Loucy (cell line): ENCODE results near the gene BRD9.
"Not testable (repeated sequence)": the region's sequence is repeated elsewhere in the genome, so short reads cannot be mapped to it uniquely, and the experiment has no call there.

Source experiments
- H2AFZ ChIP-seq: fragments of 200-600 bp; sonication (generic); 2 replicates; pipeline ENCODE4 v1.6.0; 2016; ENCODE audit warnings: antibody characterized with exemption, mild to moderate bottlenecking, low read length, moderate library complexity
- H3F3A ChIP-seq: fragments of 200-600 bp; 2 replicates; pipeline ENCODE4 v1.6.0; 2016; ENCODE audit warnings: antibody characterized with exemption, low read depth, mild to moderate bottlenecking
- H3K27me3 ChIP-seq: fragments of 200-600 bp; sonication (generic); 2 replicates; pipeline ENCODE4 v1.6.1; 2014; ENCODE audit warnings: low read length, mild to moderate bottlenecking; ENCODE audit not compliant: insufficient read depth, poor library complexity, severe bottlenecking
- H3K36me3 ChIP-seq: fragments of 200-600 bp; sonication (generic); 2 replicates; pipeline ENCODE4 v1.6.1; 2016; ENCODE audit warnings: low read length; ENCODE audit not compliant: insufficient read depth
- H3K4me1 ChIP-seq: fragments of 200-600 bp; sonication (generic); 2 replicates; pipeline ENCODE4 v1.5.1; 2014; ENCODE audit warnings: low read length, mild to moderate bottlenecking; ENCODE audit not compliant: insufficient read depth, poor library complexity, severe bottlenecking
- H3K4me2 ChIP-seq: fragments of 200-600 bp; sonication (generic); 2 replicates; pipeline ENCODE4 v1.6.0; 2014; ENCODE audit warnings: antibody characterized with exemption, low read length, low read depth, mild to moderate bottlenecking; ENCODE audit not compliant: poor library complexity, severe bottlenecking
- H3K4me3 ChIP-seq: fragments of 200-600 bp; sonication (generic); 2 replicates; pipeline ENCODE4 v1.5.1; 2014; ENCODE audit warnings: low read length, mild to moderate bottlenecking, mixed read lengths; ENCODE audit not compliant: poor library complexity, severe bottlenecking
- H3K79me2 ChIP-seq: fragments of 200-600 bp; sonication (generic); 2 replicates; pipeline ENCODE4 v1.6.1; 2014; ENCODE audit warnings: low read length; ENCODE audit not compliant: insufficient read depth
- H3K9ac ChIP-seq: fragments of 200-600 bp; sonication (generic); 2 replicates; pipeline ENCODE4 v1.6.0; 2014; ENCODE audit warnings: mild to moderate bottlenecking, low read depth, low read length, moderate library complexity; ENCODE audit not compliant: poor library complexity, severe bottlenecking
- H3K9me2 ChIP-seq: fragments of 200-600 bp; sonication (generic); replicated peaks from 2 replicates; pipeline ENCODE4 v1.6.1; 2016; ENCODE audit warnings: low read depth, low read length, mixed read lengths
- H3K9me3 ChIP-seq: fragments of 200-600 bp; sonication (generic); 2 replicates; pipeline ENCODE4 v1.6.1; 2014; ENCODE audit warnings: mild to moderate bottlenecking, antibody characterized with exemption, low read length, low read depth; ENCODE audit not compliant: insufficient read depth
- H4K20me1 ChIP-seq: fragments of 200-600 bp; sonication (generic); 2 replicates; pipeline ENCODE4 v1.6.0; 2014; ENCODE audit warnings: antibody characterized with exemption, low read length, mild to moderate bottlenecking; ENCODE audit not compliant: insufficient read depth, poor library complexity, severe bottlenecking
- CTCF ChIP-seq: fragments of 200-600 bp; sonication (generic); conservative IDR thresholded peaks from 2 replicates; pipeline ENCODE4 v1.5.1; 2014; ENCODE audit warnings: mild to moderate bottlenecking, antibody characterized with exemption, low read length
- EZH2phosphoT487 ChIP-seq: fragments of 200-600 bp; IDR thresholded peaks from 2 replicates; pipeline ENCODE4 v1.6.1; 2018; ENCODE audit warnings: antibody characterized with exemption, mild to moderate bottlenecking, moderate library complexity, borderline replicate concordance

The BRD9 gene

GRCh38 chr5:892394-893136 lies at the start of gene BRD9, which contains the start of gene TRIP13:
TSS of gene BRD9 (minus strand) at chr5:892801. CDS start at chr5:892657, 144 bp downstream.
TSS of gene TRIP13 (plus strand) at chr5:892884. CDS start at chr5:892999, 115 bp downstream.
- H3F3A ChIP-seq: no peaks in the 10 kb centered on the region
- TF ChIP-seq EZH2phosphoT487 (no peak), CTCF (no peak)
- H3K4me2 ChIP-seq: peak within 1 kb of the TSS; percentile 100
- no peaks in the 10 kb centered on the region for H3K9me2 ChIP-seq
- H3K9ac ChIP-seq: peak within 1 kb of the TSS; percentile 97
- H3K4me3 ChIP-seq: peak within 1 kb of the TSS; percentile 99
- H3K79me2 ChIP-seq: peaks cover 70% of the 10 kb centered on the region
- H3K27me3 ChIP-seq: no peaks in the 10 kb centered on the region
- no peaks in the 10 kb centered on the region for H3K9me3 ChIP-seq
- H3K4me1 ChIP-seq: peaks cover 61% of the 10 kb centered on the region
- H3K36me3 ChIP-seq: peaks cover 18% of the 10 kb centered on the region; the same call in 1 of the 2 replicates
- H2AFZ ChIP-seq: peak within 1 kb of the TSS; percentile 85
- peaks cover 9% of the 10 kb centered on the region for H4K20me1 ChIP-seq

GRCh38 chr5:940741-941140 lies 48.1 kb upstream of the BRD9 start:
- H3K9me2 ChIP-seq, H2AFZ ChIP-seq, H3K4me3 ChIP-seq, H3K9ac ChIP-seq, H3K79me2 ChIP-seq, H3K9me3 ChIP-seq, H3K36me3 ChIP-seq, H3K4me2 ChIP-seq, H4K20me1 ChIP-seq, H3F3A ChIP-seq, H3K27me3 ChIP-seq: not testable (repeated sequence)
- H3K4me1 ChIP-seq: peaks cover 35% of the 10 kb centered on the region

GRCh38 chr5:939368-939767 lies 46.8 kb upstream of the BRD9 start:
- H3K79me2 ChIP-seq: no peaks in the 10 kb centered on the region
- no peaks in the 10 kb centered on the region for H3K9me3 ChIP-seq

More at GRCh38 chr5:939368-939767, 46.8 kb upstream of the BRD9 start:
- H3K9me2 ChIP-seq: no peaks in the 10 kb centered on the region
- peaks cover 36% of the 10 kb centered on the region for H3K4me1 ChIP-seq
- H3F3A ChIP-seq: peaks cover 6% of the 10 kb centered on the region
- H3K4me3 ChIP-seq: no peak overlapping the region
- no peaks in the 10 kb centered on the region for H3K27me3 ChIP-seq
- H3K9ac ChIP-seq: no peak overlapping the region
- TF ChIP-seq EZH2phosphoT487 (no peak), CTCF (no peak)
- H3K36me3 ChIP-seq: no peaks in the 10 kb centered on the region
- no peaks in the 10 kb centered on the region for H4K20me1 ChIP-seq
- H3K4me2 ChIP-seq: no peak overlapping the region
- no peak overlapping the region for H2AFZ ChIP-seq
